Sigmoid colon (tissue), 7 donors: Measurements from ENCODE around the gene TBCD. TPM values are rescaled to one million over a fixed set of nuclear protein-coding genes. Genes with fewer than 3 reads are reported as not detected.

Source experiments
- DNase-seq: peaks from one replicate; pipeline ENCODE4 v3.0.0-alpha.2; 2019
- H3K27ac ChIP-seq, 4 donors: fragments of 200-600 bp; sonication (generic); one replicate each; pipeline ENCODE4 v1.5.1; 2016 to 2019; ENCODE audit warnings: mild to moderate bottlenecking in 1 of 4
- H3K27me3 ChIP-seq, 3 donors: fragments of 200-600 bp; sonication (generic); one replicate each; pipeline ENCODE4 v1.5.1; 2019; ENCODE audit warnings: mild to moderate bottlenecking in 1 of 3
- H3K36me3 ChIP-seq, 4 donors: fragments of 200-600 bp; sonication (generic); one replicate each; pipeline ENCODE4 v1.5.1; 2016 to 2019
- H3K4me1 ChIP-seq, 4 donors: fragments of 200-600 bp; sonication (generic); one replicate each; pipeline ENCODE4 v1.5.1; 2017 to 2019
- H3K4me3 ChIP-seq, 4 donors: fragments of 200-600 bp; sonication (generic); one replicate each; pipeline ENCODE4 v1.5.1; 2017 to 2019; ENCODE audit warnings: mild to moderate bottlenecking in 2 of 4, moderate library complexity in 1 of 4
- H3K9me3 ChIP-seq, 4 donors: fragments of 200-600 bp in 3 of 4; sonication (generic) in 3 of 4; one replicate each; pipeline versions ENCODE4 v1.5.1 to v1.6.1; 2013 to 2019
- EP300 ChIP-seq, 4 donors: sonication (generic); formaldehyde crosslinking; IDR thresholded peaks; one replicate each; pipeline ENCODE4 v1.6.1; 2017; ENCODE audit warnings: antibody characterized with exemption in 4 of 4
- POLR2A ChIP-seq, 2 donors: fragments of 450-650 bp; IDR thresholded peaks; one replicate each; pipeline ENCODE4 v1.6.1; 2016; ENCODE audit warnings: antibody characterized with exemption in 2 of 2, mild to moderate bottlenecking in 2 of 2, moderate library complexity in 2 of 2
- POLR2AphosphoS5 ChIP-seq, 4 donors: sonication (generic); formaldehyde crosslinking; IDR thresholded peaks; one replicate each; pipeline ENCODE4 v1.6.1; 2017; ENCODE audit warnings: antibody characterized with exemption in 4 of 4
- whole genome bisulfite sequencing, 2 donors: extraction: QIAGEN DNeasy Blood & Tissue Kit; methylation state at CpG; one replicate each; pipeline ENCODE4 v1.1.7; 2013; 5-methylcytosine and 5-hydroxymethylcytosine counted together
- intact Hi-C: fragments of 100-400 bp; cut with DNase I; formaldehyde crosslinking; loops from one replicate; pipeline ENCODE4 v1.15.1; 2023
- polyA plus RNA-seq, 3 donors: library from polyadenylated mRNA; stranded (reverse); fragments of 200-250 nt; gene quantifications; one replicate each; pipeline ENCODE4 v1.2.3, GENCODE V29; 2013
- total RNA-seq, 4 donors: library from RNA; depleted of rRNA; stranded (reverse); fragments of >200 nt; gene quantifications; one replicate each; pipeline ENCODE4 v1.1.0, GENCODE V29; 2016
- TF ChIP-seq, protein P1 (sequence below), 4 experiments: fragments of 450-650 bp in 3 of 4; fragments of 200-600 bp in 1 of 4; IDR thresholded peaks; one replicate each; pipeline ENCODE4 v1.5.1; 2016 to 2019; ENCODE audit warnings: antibody characterized with exemption in 4 of 4, mild to moderate bottlenecking in 3 of 4, moderate library complexity in 2 of 4
- donor health status: healthy with polysubstance abuse.
- donor health status: Bipolar disorder and iron deficiency.
- donor health status: healthy.

Gene TBCD
- total and polyA plus RNA-seq, 7 donors: 11.1 to 77.4 (median 34.2) TPM

DNA sequence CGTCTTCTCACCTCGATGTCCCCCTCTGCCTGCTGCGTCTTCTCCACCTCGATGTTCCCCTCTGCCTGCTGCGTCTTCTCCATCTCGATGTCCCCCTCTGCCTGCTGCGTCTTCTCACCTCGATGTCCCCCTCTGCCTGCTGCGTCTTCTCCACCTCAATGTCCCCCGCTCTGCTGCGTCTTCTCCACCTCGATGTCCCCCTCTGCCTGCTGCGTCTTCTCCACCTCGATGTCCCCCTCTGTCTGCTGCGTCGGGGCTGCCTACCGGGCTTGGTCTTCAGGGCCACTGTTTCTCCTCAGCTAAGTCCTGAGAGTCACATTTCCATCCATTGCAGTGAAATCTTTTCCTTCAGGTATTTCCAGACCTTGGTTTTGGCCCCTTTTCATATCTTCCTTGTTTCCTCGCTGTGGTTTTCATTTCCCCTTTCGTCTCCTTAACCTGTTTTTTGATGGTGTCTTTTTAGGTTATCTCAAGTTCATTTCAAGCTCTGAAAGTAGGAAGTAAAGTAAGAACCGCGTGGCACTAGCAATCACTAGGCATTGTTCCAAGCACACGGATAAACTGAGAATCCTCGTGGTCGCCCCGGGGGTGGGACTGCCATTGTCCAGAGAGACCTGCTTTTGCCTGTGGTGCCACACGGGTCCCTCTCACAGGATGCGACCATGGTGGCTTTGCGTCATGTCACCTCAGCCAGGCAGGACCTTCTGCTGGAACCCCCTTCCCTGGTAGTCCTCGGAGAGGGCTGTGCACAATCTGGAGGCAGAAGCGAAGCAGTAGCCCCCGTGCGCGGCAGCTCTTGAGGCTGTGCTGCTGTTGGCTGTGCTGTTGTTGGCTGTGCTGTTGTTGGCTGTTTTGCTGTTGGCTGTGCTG lies 97.4 kb downstream of the TBCD start:
- TF ChIP-seq POLR2AphosphoS5 (IDR thresholded peaks at IDR 0.05) (no peak), EP300 (IDR thresholded peaks at IDR 0.05) (no peak), POLR2A (IDR thresholded peaks at IDR 0.05) (no peak)
- TF ChIP-seq, protein P1, sequence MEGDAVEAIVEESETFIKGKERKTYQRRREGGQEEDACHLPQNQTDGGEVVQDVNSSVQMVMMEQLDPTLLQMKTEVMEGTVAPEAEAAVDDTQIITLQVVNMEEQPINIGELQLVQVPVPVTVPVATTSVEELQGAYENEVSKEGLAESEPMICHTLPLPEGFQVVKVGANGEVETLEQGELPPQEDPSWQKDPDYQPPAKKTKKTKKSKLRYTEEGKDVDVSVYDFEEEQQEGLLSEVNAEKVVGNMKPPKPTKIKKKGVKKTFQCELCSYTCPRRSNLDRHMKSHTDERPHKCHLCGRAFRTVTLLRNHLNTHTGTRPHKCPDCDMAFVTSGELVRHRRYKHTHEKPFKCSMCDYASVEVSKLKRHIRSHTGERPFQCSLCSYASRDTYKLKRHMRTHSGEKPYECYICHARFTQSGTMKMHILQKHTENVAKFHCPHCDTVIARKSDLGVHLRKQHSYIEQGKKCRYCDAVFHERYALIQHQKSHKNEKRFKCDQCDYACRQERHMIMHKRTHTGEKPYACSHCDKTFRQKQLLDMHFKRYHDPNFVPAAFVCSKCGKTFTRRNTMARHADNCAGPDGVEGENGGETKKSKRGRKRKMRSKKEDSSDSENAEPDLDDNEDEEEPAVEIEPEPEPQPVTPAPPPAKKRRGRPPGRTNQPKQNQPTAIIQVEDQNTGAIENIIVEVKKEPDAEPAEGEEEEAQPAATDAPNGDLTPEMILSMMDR (IDR thresholded peaks at IDR 0.05): no peak
- intact Hi-C loops: no loop called here
- Histone ChIP-seq H3K27me3 (no peaks in the 10 kb centered on the region), H3K4me3 (no peak overlapping the region), H3K4me1 (no peaks in the 10 kb centered on the region), H3K36me3 (peaks cover 0 to 6% (median 0%) of the 10 kb centered on the region in 4 donors), H3K27ac (no peak overlapping the region), H3K9me3 (no peaks in the 10 kb centered on the region)
- no peak for DNase-seq
- WGBS, 2 donors: 78 to 89% methylated on average over 33 of the region's 33 CpGs

DNA sequence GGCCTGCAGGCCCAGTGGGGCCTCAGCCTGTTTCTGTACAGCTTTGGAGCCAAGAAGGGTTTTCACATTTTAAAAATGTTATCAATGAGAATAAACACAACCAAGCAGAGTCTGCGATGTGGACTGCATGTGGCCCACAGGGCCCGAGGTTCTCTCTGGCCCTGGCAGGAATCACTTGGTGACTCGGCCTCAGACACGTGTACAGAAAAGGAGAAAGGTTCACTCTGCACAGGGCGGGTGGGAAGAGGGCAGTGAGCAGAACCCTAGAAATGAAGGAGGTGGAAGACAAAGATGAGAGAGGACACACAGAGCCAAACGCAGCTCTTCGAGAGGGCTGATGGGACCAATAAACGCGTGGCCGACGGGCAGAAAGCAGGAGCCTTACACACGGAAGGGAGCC lies 99.5 kb downstream of the TBCD start:
- DNase-seq: no peak
- H3K27me3 ChIP-seq: no peaks in the 10 kb centered on the region
- H3K4me3 ChIP-seq: no peak overlapping the region
- WGBS, 2 donors: 86 to 91% methylated on average over 11 to 12 of the region's 12 CpGs
- peaks cover 0 to 11% (median 0%) of the 10 kb centered on the region in 4 donors for H3K36me3 ChIP-seq
- no peaks in the 10 kb centered on the region for H3K4me1 ChIP-seq
- intact Hi-C loops: loop anchor here (5.0 kb wide), 1 partner anchor 59 kb away; no protein-coding TSS in a partner anchor
- no peak overlapping the region for H3K27ac ChIP-seq
- TF ChIP-seq POLR2AphosphoS5 (IDR thresholded peaks at IDR 0.05): no peak
- TF ChIP-seq, protein P1 (IDR thresholded peaks at IDR 0.05): no peak
- no peak for TF ChIP-seq EP300 (IDR thresholded peaks at IDR 0.05)
- no peaks in the 10 kb centered on the region for H3K9me3 ChIP-seq

DNA sequence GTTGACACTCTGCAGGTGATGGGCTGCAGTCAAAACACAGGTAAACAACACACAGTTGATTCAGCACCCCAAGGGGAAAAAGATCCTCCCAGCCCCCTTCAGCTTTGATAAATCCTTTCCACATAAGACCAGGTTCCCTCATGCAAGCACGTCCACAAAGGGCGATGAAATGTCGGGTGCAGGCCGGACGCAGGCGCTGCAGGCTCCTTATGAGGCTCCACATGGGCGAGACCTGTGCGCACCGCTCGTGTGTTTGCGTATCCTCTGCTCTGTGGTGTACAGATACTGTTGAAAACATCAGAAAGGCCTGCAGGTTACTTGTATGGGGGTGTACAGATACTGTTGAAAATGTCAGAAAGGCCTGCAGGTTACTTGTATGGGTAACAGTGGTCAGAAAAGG lies 102.4 kb downstream of the TBCD start:
- Histone ChIP-seq H3K27me3 (no peaks in the 10 kb centered on the region), H3K27ac (no peak overlapping the region), H3K4me3 (no peak overlapping the region), H3K36me3 (peaks cover 0 to 11% (median 0%) of the 10 kb centered on the region in 4 donors), H3K9me3 (no peaks in the 10 kb centered on the region), H3K4me1 (no peaks in the 10 kb centered on the region)
- 97% methylated on average over 11 of the region's 11 CpGs for WGBS, 2 donors
- no peak for TF ChIP-seq EP300 (IDR thresholded peaks at IDR 0.05)
- no peak for TF ChIP-seq POLR2A (IDR thresholded peaks at IDR 0.05)
- TF ChIP-seq, protein P1 (IDR thresholded peaks at IDR 0.05): no peak
- no peak for TF ChIP-seq POLR2AphosphoS5 (IDR thresholded peaks at IDR 0.05)
- DNase-seq: no peak
- intact Hi-C loops: loop anchor here (5.0 kb wide), 1 partner anchor 62 kb away; no protein-coding TSS in a partner anchor

DNA sequence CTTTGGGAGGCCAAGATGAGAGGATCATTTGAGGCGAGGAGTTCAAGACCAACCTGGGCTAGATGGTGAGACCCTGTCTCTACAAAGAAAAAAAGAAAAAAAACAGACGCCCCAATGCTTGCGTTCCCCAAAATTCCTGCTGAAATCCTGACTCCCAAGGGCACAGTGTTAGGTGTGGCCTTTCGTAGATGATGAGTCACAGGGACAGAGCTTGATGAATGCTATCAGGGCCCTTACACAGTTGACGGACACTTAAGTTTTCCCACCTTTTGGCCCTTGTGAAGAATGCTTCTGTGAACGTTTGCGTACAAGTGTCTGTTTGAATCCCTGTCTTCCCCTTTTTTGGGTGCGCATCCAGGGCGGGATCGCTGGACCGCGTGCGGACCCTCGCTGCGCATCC lies 104.5 kb downstream of the TBCD start:
- H3K9me3 ChIP-seq: no peaks in the 10 kb centered on the region
- intact Hi-C loops: no loop called here
- H3K27me3 ChIP-seq: no peaks in the 10 kb centered on the region
- peaks cover 0 to 11% (median 0%) of the 10 kb centered on the region in 4 donors for H3K36me3 ChIP-seq
- DNase-seq: no peak
- WGBS, 2 donors: 90% methylated on average over 15 of the region's 15 CpGs
- H3K27ac ChIP-seq: no peak overlapping the region
- H3K4me3 ChIP-seq: no peak overlapping the region
- H3K4me1 ChIP-seq: peaks cover 0 to 4% (median 0%) of the 10 kb centered on the region in 4 donors
- no peak for TF ChIP-seq POLR2A (IDR thresholded peaks at IDR 0.05)
- no peak for TF ChIP-seq POLR2AphosphoS5 (IDR thresholded peaks at IDR 0.05)
- no peak for TF ChIP-seq EP300 (IDR thresholded peaks at IDR 0.05)
- TF ChIP-seq, protein P1 (IDR thresholded peaks at IDR 0.05): no peak
